Measurements from ENCODE around the gene OPTC.

GRCh38 chr1:203516906-203517305, 23.0 kb downstream of the OPTC start:
- TF ChIP-seq YY1 (IDR thresholded peaks at IDR 0.05; ENCODE audit: low read depth) (no peak), FOXM1 (IDR thresholded peaks at IDR 0.05; ENCODE audit: borderline replicate concordance, low read depth) (no peak), NFIC (IDR thresholded peaks at IDR 0.05) (no peak), CEBPB (IDR thresholded peaks at IDR 0.05) (no peak), TAF1 (IDR thresholded peaks at IDR 0.05; ENCODE audit: low read depth) (no peak), REST (IDR thresholded peaks at IDR 0.05; ENCODE audit: low read depth) (no peak)
